GM18861 (cell line): Measurements from ENCODE around the gene ABCA13.

Experiments
- ATAC-seq: cut with Tn5 transposase; IDR thresholded peaks from one replicate; pipeline ENCODE4 v1.9.1; 2021; ENCODE audit not compliant: unreplicated experiment

ABCA13 gene

DNA sequence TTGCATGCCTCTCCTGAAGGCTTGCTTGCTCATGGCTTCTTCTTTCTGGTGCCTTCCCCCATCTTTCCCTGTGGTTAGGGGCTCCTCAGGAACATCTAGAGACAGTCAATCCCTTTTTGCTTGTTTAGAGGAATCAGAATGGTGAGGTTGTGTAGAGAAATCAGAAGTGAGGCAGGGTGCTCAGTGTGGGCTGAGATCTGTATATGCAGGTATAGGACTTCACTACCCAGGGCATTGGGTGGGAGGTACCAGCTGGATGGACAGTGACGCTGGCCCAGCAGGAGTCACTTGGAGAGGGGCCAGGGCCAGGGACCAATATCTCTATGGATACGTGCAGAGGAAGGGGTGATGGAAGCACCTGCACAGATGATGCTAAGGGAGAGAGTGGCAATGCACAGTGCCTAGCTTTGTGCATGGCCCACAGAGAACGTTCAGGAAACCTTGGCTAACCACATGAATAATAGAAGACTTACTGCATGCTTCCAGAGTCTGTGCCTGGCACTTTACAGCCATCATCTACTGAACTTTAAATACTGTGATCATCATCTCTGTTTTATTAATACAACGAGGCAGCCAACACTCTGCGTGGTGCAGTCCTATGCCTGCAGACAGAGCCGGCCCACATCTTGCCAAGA, 255.2 kb downstream of the ABCA13 start:
- no peak for ATAC-seq

GRCh38 chr7:48426966-48427555, 255.8 kb downstream of the ABCA13 start:
- ATAC-seq = no peak

DNA sequence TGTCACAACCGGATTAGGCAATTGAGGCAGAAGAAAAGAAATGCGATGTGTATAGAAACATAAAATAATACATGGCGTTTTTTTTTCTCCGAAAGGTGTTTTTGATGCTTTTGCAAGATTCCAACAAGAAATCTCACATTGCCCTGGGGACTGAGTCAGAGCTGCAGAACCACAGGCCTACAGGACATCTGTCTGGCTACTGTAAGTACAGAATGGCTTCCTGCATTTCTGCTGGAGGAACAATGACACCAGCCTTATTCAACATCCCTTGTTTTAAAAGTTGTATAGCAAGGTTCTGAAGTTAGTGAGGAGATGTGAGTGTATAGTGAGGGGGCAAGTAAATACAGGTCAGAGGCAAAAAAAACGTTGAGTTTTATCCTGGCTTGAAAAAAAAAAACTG, 256.4 kb downstream of the ABCA13 start:
- no peak for ATAC-seq

GRCh38 chr7:48428091-48428684, 256.9 kb downstream of the ABCA13 start:
- ATAC-seq = no peak

DNA sequence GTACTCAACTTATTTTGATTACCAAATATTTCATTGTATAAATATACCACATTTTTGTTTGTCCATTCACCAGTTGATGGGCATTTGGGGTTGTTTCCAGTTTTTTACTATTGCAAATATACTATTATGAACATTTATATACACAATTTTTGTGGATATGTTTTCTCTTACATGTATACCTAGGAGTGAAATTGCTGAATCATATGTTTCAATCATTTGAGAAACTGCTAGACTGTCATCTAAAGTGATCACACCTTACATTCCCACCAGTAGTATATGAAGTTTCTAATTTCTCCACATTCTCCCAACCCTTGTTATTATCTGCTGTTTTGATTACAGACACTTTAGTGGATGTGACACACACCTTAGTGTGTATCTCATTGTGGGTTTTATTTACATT, 257.9 kb downstream of the ABCA13 start:
- ATAC-seq = no peak

- ATAC-seq = no peak
Measured at GRCh38 chr7:48438206-48438605, 266.9 kb downstream of the ABCA13 start.

DNA sequence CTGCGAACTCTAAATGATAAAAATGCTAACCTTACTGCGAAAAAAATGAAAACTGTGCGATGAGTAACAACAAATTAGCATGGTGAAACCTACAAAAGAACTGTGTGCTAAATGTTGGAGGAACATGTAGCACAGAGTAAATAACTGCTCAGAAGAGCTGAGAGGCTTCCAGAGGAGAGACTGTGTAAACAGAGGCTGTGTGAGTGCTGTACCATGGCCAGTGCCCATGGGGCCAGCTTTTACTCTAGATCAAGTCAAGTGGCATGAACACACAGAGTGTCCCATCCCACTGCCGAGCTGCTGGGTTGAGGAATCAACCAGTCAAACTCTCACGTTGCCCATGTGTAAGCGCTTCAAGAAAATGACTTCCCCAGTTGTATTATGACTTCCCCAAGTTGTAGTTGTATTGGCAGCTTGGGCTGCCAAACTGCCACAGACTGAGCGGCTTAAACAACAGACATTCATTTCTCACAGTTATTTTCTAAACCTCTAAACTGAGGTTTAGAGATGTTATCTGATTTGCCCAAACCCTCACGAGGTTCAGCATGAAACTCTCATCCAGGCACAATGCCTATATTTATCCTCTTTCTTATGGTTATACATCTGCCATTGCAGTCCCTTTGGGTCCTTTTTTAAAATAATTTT, 270.7 kb downstream of the ABCA13 start:
- ATAC-seq = no peak

- ATAC-seq = no peak
Measured at GRCh38 chr7:48443051-48443450, 271.8 kb downstream of the ABCA13 start.

DNA sequence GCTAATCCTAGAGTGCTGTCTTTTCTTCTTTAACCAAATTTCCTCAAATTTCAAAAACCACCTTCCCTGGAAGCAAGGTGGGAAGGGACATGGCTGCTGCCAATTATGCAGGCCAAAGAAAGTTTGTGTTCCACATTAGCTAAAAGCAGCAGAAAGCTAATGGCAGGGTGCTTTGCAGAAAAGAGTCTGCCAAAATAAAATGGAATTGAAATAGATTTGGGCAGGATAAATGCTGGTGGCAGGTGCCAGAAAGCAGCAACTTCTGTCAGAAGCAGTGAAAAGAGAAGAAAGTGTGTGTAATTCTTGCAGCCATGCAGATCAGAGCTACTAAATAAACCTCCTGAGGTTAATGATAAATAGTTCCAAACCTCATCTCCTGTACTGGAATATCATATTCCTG, 275.5 kb downstream of the ABCA13 start:
- ATAC-seq = no peak

DNA sequence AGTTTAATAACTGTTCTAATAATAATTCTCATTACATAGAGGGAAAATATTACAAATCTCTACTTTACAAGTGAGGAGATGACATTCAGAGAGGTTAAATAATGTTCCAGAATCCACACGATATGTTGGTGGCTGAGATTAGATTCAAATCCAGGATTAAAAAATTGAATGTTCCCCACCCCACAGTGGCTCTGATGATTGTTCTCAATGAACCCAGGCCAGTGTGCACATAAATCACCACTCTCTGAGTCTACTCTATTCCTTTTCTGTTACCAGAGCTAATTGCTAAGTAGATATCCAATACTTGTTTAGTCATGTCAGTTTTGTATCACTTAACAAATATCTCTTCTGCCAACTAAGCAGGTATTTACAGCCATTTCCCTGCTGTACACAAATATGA, 281.0 kb downstream of the ABCA13 start:
- no peak for ATAC-seq

DNA sequence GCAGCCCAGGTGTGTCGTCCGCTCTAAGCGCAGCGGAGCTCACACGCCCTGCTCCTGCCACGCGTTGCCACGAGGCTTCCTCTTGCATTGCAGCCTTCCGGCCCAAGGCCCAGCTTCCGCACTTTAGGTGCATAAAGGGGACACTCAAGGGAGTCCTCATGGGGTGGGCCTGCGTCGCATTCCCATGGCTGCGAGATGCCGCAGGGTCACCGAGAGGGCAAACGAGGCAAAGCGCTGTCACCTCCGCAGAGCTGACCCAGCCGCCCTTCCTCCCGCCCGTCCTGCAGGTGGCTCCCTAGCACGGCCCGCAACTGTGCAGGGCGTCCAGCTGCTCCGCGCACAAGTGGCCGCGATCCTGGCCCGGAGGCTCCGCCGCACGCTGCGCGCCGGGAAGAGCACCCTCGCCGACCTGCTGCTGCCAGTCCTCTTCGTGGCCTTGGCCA, 283.5 kb downstream of the ABCA13 start:
- no peak for ATAC-seq

DNA sequence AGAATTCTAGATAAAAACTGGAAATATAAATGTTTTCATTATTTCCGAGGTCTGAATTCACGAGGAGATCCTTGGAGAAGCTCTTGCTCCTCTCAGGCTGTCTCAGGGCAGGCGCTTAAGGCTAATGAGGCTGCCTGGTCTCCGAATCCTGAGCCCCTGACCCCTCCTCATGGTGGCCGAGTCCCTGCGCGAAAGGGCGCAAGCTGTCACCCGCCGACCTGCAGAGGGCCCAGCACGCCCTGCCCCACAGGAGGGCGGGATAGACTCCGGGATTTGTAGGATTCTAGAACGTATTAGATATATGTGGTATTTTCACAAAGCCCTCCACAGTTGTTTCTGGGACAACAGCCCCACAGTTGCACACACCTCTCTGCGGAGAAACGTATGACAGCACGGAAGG, 284.1 kb downstream of the ABCA13 start:
- ATAC-seq = no peak

GRCh38 chr7:48458701-48459524, 287.7 kb downstream of the ABCA13 start:
- no peak for ATAC-seq

DNA sequence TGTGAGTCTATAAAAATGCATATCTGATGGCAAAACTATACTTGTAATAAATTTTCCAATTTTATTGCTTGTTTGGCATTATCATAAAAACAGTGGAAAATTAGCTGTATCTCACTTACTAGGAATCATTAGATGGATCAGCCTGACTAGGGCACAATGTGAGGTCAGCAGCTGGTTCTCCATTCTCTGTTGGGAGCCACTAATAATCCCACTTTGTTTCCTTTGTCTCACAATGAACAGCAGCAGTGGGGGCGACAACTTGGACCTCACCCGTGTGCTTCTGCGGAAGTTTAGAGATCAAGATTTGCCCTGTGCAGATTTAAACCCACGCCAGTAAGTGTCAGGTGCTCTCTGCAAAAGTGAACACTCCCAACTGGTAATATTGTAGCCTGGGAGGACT, 295.5 kb downstream of the ABCA13 start:
- ATAC-seq = no peak

DNA sequence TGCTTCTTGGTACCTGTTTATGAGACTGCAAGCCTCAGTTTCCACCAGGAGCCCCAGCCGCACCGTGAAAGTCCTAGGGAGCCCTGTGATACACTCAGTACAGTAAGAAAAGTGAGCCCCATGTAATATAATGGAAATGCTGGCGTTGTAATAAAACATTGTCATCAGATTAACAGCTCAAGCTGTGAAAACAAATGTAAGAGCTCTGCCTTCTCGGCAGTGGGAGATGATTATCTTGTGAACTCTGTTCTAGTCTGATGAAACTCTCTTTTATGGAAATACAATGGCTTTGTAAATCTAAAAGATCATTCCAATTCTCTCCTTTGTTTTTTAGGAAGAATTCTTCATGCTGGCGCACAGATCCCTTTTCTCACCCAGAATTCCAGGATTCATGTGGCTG, 299.9 kb downstream of the ABCA13 start:
- no peak for ATAC-seq

- ATAC-seq = no peak
Measured at GRCh38 chr7:48472640-48473039, 301.4 kb downstream of the ABCA13 start.

DNA sequence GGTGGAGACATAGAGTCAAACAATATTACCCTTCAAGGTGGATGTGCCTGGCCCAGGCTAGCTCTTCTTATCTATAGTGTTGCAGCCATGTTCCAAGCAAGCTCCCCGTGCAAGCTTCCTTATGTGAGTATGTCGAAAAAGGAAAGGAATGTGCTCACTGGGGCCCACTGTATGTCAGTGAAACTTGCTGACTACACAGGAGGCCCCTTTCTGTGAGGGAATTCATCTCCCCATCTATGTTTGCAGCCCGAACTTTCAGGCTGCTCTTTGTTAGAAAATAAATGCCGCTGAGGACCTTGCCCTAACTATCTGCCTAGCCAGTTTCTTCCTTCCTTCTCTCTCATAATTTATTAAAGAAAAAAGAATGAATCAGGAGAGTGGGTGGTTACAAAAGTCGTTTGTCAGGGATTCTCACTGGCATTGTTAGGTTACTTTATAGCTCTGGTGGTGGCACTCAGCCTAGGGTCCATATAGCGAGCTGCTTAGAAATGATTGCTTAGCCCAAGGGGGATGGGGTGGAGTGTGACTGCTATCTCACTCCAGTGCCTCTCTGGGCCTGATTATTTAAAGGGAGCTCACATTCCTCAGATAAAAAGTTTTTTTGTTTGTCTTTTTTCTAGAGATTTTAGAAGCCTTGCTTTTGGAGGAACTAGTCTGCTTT, 302.1 kb downstream of the ABCA13 start:
- ATAC-seq = no peak

DNA sequence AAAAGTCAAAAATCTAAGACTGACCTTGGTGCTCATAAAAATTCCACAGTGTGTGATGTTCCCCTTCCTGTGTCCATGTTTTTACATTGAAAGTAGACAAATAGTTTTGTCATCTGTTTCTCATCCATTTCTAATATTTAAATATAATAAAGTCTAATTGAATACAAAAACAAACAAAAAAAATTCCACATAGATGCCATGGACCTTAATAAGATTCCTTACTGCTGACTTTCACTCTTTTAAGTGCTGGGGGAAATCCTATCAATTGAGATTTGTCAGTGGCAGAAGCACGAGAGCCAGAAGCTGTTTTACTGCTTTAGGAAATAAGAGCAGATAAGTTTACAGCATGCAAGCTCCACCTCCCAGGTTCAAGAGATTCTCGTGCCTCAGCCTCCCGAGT, 310.0 kb downstream of the ABCA13 start:
- no peak for ATAC-seq

DNA sequence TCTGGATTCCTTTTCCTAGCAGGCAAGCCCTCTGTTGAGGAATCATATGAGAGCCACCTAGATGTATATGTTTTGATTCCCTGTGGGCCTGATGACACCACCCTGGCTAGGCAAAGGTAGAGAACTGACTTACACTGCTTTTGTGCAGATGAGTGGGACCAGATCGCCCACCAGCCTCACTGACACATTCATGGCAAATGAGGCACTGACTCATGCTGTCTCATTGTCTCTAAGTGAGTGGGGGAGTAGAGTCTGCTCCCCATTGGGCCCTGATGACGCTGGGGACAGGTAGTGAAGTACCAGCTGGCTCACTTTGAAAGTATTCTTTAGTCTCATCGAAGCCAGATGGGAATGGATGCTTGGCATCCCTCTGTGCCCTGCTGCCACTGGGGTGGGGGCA, 326.3 kb downstream of the ABCA13 start:
- no peak for ATAC-seq

DNA sequence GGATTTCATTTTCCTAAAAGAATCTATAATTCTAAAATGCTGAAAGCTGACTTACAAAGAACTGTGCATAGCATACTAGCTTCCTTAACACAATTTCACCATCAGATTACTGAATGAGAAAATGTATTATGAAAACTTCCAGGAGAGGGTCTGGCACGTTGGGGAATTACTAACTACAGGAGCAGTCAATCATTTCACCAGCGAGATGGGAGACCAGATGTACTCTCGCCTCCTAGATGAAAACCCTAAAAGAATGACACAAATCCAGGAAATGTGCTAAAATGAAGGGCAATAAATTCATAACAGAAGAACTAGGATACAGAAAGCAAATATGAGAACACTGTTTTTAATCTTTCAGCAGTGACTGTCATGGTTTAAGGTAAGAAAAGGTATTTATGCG, 330.8 kb downstream of the ABCA13 start:
- ATAC-seq = no peak

DNA sequence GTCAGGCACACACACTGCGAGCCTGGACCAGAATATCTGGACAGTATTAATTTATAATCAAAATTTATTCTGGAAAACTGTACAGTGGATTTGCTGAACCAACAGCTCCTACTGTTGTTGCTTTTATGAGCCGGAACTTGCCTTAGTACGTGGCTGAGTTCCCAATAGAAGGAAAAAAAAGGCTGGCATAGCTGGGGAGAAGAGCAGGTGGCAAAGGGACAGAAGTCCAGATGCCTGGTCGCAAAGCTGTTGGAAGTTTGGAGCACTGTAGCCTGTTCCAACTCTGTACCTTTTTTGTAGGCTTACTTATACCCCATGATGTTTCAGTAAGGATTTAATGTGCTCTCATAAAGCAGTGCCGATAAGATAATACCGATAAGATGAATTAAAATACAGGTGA, 333.8 kb downstream of the ABCA13 start:
- ATAC-seq = no peak
